DMS53 treated with DMSO at 0.1 percent for 48 hours (cell line): ENCODE results near the gene AAK1.

Source experiments
- DNase-seq: peaks from one replicate; lab custom pipeline; 2025; ENCODE audit not compliant: unreplicated experiment; lab: John Stamatoyannopoulos, UW

Gene AAK1

DNA sequence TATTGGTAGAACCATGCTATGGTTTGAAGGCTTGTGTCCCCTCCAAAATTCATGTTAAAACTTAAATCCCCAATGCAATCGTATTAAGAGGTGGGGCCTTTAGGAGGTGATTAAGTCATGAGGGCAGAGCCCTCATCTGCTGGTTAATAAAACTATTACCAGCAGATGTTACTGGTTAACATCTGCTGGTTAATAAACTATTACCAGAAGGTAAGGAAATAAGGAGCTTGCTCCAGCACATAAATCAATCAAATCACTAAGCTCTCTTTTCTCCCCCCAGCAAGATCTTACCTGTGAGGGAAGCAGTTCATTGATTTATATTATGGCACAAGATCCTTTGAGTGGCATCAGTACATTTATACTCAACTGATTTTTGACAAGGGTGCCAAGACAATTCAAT lies 96.9 kb downstream of the AAK1 start:
- DNase-seq, result no peak

GRCh38 chr2:69545477-69545932 lies 98.0 kb downstream of the AAK1 start:
- no peak for DNase-seq

GRCh38 chr2:69544951-69545350 lies 98.6 kb downstream of the AAK1 start:
- no peak for DNase-seq

- DNase-seq, result no peak
These were observed 104.0 kb downstream of the AAK1 start for GRCh38 chr2:69539549-69539908.

DNA sequence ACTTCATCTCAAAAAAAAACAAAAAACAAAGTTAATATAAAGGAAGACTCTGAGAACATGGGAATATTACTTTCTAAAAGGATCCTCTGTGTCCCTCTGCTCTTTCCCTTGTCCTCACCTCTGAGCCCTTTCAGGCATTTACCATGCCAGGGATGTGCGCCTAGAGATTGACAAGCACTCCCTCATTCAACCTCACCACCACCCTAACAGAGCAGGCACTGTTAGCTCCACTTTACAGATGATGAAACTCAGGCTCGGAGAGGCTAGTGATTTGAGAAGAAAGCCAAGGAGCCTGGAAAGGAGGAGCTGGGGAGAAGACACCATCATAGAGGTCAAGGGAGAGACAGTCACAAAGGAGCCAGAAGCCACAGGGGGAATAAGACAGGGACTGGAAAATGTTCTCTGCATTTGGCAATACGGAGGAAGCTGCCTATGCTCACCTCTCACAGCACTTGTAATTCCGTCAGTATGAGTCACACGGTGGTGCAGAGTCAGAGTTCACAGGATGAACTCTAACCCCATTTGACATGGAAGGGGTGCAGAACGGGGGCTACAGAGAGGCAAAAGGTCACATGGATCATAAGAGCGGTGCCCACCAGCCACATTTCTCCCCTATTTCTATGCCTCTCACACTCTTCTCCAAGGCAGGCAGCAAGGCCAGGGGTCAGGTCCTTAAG lies 104.5 kb downstream of the AAK1 start:
- no peak for DNase-seq

DNA sequence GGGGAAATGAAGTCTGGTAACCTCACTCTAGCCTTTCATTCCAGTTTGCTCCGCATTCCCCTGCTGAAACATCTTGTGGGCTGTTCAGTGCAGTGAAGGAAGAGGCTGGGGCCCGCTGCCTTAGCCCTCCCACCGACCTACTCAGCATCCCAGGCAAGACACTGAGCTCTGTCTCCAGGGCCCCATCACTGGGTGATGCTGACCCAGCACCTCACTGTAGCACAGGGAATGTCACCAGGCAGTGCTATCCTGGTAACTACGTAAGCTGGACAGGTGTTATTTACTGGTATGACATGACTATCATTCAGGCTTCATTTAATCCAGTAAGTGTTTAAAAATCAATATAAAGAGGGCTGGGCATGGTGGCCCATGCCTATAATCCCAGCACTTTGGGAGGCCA lies 105.3 kb downstream of the AAK1 start:
- no peak for DNase-seq

DNA sequence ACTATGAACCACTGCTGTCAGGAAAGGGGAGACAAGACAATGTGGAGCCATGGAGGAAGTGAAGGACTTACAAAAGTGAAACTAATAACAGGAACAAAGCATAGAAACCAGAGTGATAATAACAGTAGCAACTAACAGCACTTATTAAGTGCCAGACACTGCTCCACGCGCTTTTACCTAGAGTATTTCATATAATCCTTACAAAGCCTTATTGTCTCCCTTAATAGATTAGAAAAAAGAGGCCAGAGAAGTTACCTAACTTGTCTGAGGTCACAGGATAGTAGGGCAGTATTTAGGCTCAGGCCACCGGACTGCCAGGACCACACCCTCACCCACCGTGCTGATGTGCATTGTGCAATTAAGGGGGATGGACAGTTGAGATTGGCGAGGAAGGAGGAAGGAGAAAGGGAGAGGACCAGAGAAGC lies 107.7 kb downstream of the AAK1 start:
- no peak for DNase-seq

GRCh38 chr2:69531186-69531585 lies 112.4 kb downstream of the AAK1 start:
- no peak for DNase-seq

- DNase-seq, result no peak
These were observed 114.1 kb downstream of the AAK1 start for GRCh38 chr2:69529480-69529879.

GRCh38 chr2:69525261-69525660 lies 118.3 kb downstream of the AAK1 start:
- no peak for DNase-seq

GRCh38 chr2:69524799-69525198 lies 118.7 kb downstream of the AAK1 start:
- DNase-seq, result no peak

DNA sequence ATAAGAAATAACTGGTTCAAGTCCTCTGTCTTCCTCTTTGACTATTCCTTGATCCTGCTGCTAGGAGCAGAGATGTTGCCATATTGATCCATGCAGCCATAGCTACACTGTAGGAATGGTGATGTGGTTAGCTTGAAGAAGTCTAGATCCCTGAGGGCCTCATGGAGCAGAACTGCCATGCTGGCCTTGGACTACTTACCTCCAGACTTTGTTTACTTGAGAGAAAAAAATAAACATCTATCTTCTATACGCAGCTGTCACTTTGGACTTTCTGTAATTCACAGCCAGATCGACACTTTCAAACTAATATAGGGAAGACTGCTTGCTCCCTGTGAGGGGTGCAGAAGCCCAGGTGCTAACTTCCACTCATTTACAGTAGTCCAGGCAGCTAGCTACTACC lies 121.8 kb downstream of the AAK1 start:
- DNase-seq, result no peak

- DNase-seq, result no peak
These were observed 124.7 kb downstream of the AAK1 start for GRCh38 chr2:69518841-69519240.

GRCh38 chr2:69517410-69517809 lies 126.1 kb downstream of the AAK1 start:
- DNase-seq, result no peak

DNA sequence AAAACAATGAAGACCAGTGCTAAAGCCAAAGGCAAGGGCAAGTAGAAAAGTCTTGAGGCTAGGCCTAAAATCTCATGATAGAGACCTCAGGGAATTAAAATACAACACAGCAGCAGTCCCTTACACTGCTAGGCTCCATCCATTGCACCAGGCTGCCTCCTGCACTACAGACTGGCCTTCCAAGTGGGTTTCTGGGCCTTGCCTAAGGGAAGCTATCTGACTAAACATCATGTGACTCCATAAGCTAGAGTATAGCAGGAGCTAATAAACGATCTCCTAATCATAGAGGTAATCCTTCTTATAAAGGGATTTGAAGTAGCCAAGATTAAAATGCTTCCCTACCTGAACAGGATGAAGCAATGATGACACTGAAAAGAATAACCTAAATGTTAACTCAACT lies 128.7 kb downstream of the AAK1 start:
- no peak for DNase-seq

GRCh38 chr2:69514406-69514805 lies 129.1 kb downstream of the AAK1 start:
- DNase-seq, result no peak

DNA sequence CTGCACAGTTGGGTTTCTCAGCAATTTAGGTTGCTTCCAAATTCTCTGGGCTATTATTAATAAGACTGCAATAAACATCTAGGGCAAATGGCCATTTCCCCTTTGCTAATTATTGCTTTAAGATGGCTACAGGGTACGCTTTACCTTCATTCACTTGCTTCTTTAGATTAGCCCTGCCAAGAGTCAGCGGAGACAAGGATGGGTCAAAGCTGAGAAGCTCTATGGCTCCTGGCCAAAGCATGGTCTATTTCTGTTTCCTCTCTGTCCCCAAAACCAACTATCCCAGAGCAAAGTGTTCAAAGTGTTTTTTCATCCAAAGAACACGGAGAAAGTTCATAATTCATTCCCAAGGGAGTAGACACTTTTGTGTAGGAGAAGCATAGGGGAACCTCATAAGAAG lies 131.1 kb downstream of the AAK1 start:
- DNase-seq, result no peak

GRCh38 chr2:69510204-69510603 lies 133.3 kb downstream of the AAK1 start:
- DNase-seq, result no peak

DNA sequence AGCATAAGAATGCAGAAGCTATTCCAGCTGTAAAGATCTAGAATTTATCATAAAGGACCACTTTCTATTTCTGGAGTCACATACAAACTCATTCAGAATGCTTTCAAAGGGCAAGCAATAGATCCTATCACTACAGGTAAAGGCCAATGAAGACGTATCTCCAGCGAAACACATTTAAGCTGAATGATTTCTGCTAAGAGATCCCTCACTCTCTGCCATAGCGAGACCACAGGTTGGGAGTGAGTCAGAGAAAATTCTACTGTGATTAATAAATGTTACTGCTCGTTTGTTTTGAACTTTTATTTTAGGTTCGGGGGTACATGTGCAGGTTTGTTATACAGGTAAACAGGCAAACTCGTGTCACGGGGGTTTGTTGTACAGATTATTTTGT lies 133.8 kb downstream of the AAK1 start:
- no peak for DNase-seq

- DNase-seq, result peak; percentile 74
These were observed 134.4 kb downstream of the AAK1 start for GRCh38 chr2:69509011-69509749.

DNA sequence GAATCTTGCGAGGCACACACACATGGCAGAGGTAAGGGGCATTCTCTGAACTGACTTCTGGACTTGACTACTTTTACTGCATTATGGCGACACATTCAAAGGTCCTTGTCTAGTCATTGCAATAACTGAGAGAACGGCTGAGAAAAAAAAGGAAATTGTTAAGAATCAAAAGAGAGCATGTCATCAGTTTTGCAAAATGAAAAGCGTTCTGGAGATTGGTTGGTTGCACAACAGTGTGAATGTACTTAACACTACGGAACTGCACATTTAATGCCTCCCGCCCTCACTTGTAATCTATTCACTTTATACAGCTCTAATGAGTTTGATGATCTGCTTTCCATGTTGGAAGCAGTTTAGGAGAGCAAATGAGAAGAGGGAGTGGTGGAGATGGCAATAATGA lies 137.8 kb downstream of the AAK1 start:
- DNase-seq, result no peak

DNA sequence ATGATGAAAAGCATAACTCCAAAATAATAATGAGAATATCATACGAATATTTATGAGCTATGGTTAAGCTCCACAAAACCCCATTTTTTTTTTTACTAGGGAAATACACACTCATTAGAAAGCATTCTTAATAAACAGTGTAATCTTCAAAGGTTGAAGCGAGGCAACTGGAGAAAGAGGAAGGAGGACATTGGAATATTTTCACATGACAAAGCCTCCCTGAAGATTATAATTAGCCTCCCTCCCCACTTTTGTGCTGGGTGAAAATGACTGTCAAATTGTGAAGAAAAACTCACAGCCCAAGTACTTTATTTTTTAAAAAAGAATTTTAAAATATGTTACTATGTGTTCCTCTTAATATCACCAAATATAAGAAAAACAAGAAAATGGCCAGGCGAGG lies 142.2 kb downstream of the AAK1 start:
- no peak for DNase-seq

- peak; percentile 5 for DNase-seq
These were observed 143.6 kb downstream of the AAK1 start for GRCh38 chr2:69499966-69500365.
